K562 (cell line): ENCODE measurements around the gene TXNRD2. TPM values are rescaled to one million over a fixed set of nuclear protein-coding genes. Genes with fewer than 3 reads are reported as not detected.
A peak's percentile ranks its signal among the peaks of the same experiment; 100 is the strongest.

Source experiments
- ATF7 ChIP-seq: fragments of 450-650 bp; IDR thresholded peaks from 2 replicates; pipeline ENCODE4 v1.7.1; 2014; ENCODE audit warnings: mild to moderate bottlenecking, moderate library complexity
- WHSC1 ChIP-seq: IDR thresholded peaks from one replicate; pipeline ENCODE4 v1.6.1; 2012; ENCODE audit warnings: low read length, control low read depth, inconsistent platforms
- ZC3H4 ChIP-seq: sonication (generic); formaldehyde crosslinking; IDR thresholded peaks from 2 replicates; pipeline ENCODE4 v1.9.0; 2021; ENCODE audit warnings: missing genetic modification reagents, borderline replicate concordance
- ZNF282 ChIP-seq: sonication (generic); formaldehyde crosslinking; IDR thresholded peaks from 2 replicates; pipeline ENCODE4 v1.8.1; 2023; ENCODE audit warnings: missing genetic modification reagents
- polyA plus RNA-seq, 8 experiments: library from polyadenylated mRNA; depleted of rRNA in 4 of 8; stranded (reverse) in 5 of 8; unstranded in 3 of 8; fragments of >200 nt; fragmentation: Nextera tagmentation in 2 of 8; fragmentation: Illumina TruSeq in 1 of 8; extraction: Ambion mirVana in 2 of 8; extraction: Trizol in 1 of 8; gene quantifications; 2 replicates each; pipeline versions ENCODE4 v1.2.1 to v1.2.3, GENCODE V29; 2011 to 2014; ENCODE audit warnings: inconsistent platforms in 1 of 8, missing spikeins in 1 of 8
- total RNA-seq, 7 experiments: library from RNA; depleted of rRNA in 6 of 7; stranded (reverse); fragments of >200 nt in 6 of 7; fragmentation: Illumina TruSeq in 2 of 7; extraction: Trizol in 2 of 7; gene quantifications; 2 replicates each; pipeline versions ENCODE4 v1.2.1 to v1.2.3, GENCODE V29; 2011 to 2021; ENCODE audit warnings: low replicate concordance in 1 of 7
- TF ChIP-seq, protein P1 (sequence below): fragments of 250-450 bp; sonication (Bioruptor Pico); IDR thresholded peaks from 2 replicates; pipeline ENCODE4 v1.4.0; 2020
- TF ChIP-seq, protein P2 (sequence below), 2 experiments: fragments of 150-350 bp in 1 of 2; IDR thresholded peaks; 2 replicates each; pipeline ENCODE4 v1.6.1; 2012 to 2016; ENCODE audit warnings: low read depth in 2 of 2, low read length in 2 of 2, mild to moderate bottlenecking in 1 of 2, moderate library complexity in 1 of 2
- TF ChIP-seq, protein P3 (sequence below), 2 experiments: fragments of 450-650 bp in 1 of 2; IDR thresholded peaks; 2 replicates each; pipeline ENCODE4 v1.6.1; 2011 to 2017; ENCODE audit warnings: low read depth in 2 of 2, antibody characterized with exemption in 1 of 2, borderline replicate concordance in 1 of 2, low read length in 1 of 2, mild to moderate bottlenecking in 1 of 2, mixed read lengths in 1 of 2; ENCODE audit not compliant: control insufficient read depth in 1 of 2
- TF ChIP-seq, protein P4 (sequence below): IDR thresholded peaks from 3 replicates; pipeline ENCODE4 v1.6.1; 2011; ENCODE audit warnings: borderline replicate concordance, mild to moderate bottlenecking; ENCODE audit not compliant: insufficient read length, insufficient read depth
- TF ChIP-seq, protein P5 (sequence below): fragments of 250-450 bp; sonication (Bioruptor Pico); IDR thresholded peaks from 2 replicates; pipeline ENCODE4 v1.8.0; 2021; ENCODE audit warnings: borderline replicate concordance, mild to moderate bottlenecking, moderate library complexity; ENCODE audit not compliant: poor library complexity, severe bottlenecking

TXNRD2 gene
- total and polyA plus RNA-seq, 9 of the 15 experiments (the other 6 are each of a cell fraction or from before 2014, with no cell fraction given), result 3.3 to 80.2 (median 49.4) TPM

DNA sequence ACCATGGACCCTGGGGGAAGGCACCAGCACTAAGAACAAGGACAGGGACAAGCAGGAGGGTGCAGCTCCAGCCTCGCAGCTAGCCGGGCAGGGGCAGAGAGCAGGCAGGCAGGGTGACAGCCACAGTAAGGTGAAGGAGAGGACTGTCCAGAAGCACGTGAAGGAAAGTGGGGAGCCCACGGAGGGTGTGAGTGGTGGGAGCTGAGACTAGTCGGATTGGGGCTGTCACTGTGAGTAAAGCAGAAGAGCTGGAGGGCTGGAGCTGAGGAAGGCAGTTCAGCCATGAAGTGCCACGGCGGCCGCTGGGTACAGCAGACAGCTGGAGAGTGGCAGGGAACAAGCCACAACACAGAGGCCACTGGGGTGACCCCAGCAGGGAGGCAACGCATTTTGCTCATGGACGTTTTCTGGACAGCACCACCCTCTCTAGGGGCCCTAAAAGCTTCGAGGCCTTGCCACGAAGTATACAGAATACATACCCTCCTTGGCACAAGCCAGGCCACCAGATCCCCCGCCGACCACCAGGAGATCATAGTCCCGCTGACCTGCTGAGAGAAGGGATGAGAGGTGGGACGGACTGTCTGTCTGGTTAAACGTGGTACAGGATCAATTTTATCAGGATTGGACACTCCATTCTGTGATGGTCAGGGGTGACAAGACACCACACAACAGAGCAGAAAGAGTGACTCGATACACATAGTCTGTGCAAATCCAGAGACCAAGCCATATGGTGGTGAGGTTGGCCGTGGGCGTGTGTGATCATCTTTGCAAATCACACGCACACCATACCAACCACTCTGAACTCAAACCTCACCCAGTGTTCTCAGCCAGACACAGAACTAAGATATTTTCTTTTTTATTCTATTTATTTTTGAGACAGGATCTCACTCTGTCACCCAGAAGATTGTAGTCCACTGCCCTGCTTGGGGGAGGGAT lies 10.8 kb downstream of the TXNRD2 start (continued):
- TF ChIP-seq, protein P1, sequence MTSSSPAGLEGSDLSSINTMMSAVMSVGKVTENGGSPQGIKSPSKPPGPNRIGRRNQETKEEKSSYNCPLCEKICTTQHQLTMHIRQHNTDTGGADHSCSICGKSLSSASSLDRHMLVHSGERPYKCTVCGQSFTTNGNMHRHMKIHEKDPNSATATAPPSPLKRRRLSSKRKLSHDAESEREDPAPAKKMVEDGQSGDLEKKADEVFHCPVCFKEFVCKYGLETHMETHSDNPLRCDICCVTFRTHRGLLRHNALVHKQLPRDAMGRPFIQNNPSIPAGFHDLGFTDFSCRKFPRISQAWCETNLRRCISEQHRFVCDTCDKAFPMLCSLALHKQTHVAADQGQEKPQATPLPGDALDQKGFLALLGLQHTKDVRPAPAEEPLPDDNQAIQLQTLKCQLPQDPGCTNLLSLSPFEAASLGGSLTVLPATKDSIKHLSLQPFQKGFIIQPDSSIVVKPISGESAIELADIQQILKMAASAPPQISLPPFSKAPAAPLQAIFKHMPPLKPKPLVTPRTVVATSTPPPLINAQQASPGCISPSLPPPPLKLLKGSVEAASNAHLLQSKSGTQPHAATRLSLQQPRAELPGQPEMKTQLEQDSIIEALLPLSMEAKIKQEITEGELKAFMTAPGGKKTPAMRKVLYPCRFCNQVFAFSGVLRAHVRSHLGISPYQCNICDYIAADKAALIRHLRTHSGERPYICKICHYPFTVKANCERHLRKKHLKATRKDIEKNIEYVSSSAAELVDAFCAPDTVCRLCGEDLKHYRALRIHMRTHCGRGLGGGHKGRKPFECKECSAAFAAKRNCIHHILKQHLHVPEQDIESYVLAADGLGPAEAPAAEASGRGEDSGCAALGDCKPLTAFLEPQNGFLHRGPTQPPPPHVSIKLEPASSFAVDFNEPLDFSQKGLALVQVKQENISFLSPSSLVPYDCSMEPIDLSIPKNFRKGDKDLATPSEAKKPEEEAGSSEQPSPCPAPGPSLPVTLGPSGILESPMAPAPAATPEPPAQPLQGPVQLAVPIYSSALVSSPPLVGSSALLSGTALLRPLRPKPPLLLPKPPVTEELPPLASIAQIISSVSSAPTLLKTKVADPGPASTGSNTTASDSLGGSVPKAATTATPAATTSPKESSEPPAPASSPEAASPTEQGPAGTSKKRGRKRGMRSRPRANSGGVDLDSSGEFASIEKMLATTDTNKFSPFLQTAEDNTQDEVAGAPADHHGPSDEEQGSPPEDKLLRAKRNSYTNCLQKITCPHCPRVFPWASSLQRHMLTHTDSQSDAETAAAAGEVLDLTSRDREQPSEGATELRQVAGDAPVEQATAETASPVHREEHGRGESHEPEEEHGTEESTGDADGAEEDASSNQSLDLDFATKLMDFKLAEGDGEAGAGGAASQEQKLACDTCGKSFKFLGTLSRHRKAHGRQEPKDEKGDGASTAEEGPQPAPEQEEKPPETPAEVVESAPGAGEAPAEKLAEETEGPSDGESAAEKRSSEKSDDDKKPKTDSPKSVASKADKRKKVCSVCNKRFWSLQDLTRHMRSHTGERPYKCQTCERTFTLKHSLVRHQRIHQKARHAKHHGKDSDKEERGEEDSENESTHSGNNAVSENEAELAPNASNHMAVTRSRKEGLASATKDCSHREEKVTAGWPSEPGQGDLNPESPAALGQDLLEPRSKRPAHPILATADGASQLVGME (CRISPR knock-in tag), result no peak
- TF ChIP-seq, protein P2, sequence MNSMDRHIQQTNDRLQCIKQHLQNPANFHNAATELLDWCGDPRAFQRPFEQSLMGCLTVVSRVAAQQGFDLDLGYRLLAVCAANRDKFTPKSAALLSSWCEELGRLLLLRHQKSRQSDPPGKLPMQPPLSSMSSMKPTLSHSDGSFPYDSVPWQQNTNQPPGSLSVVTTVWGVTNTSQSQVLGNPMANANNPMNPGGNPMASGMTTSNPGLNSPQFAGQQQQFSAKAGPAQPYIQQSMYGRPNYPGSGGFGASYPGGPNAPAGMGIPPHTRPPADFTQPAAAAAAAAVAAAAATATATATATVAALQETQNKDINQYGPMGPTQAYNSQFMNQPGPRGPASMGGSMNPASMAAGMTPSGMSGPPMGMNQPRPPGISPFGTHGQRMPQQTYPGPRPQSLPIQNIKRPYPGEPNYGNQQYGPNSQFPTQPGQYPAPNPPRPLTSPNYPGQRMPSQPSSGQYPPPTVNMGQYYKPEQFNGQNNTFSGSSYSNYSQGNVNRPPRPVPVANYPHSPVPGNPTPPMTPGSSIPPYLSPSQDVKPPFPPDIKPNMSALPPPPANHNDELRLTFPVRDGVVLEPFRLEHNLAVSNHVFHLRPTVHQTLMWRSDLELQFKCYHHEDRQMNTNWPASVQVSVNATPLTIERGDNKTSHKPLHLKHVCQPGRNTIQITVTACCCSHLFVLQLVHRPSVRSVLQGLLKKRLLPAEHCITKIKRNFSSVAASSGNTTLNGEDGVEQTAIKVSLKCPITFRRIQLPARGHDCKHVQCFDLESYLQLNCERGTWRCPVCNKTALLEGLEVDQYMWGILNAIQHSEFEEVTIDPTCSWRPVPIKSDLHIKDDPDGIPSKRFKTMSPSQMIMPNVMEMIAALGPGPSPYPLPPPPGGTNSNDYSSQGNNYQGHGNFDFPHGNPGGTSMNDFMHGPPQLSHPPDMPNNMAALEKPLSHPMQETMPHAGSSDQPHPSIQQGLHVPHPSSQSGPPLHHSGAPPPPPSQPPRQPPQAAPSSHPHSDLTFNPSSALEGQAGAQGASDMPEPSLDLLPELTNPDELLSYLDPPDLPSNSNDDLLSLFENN (IDR thresholded peaks at IDR 0.05; ENCODE audit: low read depth in 2 of 2, low read length in 2 of 2), result no peak; a peak in 1 of 4 replicates
- TF ChIP-seq, protein P3, sequence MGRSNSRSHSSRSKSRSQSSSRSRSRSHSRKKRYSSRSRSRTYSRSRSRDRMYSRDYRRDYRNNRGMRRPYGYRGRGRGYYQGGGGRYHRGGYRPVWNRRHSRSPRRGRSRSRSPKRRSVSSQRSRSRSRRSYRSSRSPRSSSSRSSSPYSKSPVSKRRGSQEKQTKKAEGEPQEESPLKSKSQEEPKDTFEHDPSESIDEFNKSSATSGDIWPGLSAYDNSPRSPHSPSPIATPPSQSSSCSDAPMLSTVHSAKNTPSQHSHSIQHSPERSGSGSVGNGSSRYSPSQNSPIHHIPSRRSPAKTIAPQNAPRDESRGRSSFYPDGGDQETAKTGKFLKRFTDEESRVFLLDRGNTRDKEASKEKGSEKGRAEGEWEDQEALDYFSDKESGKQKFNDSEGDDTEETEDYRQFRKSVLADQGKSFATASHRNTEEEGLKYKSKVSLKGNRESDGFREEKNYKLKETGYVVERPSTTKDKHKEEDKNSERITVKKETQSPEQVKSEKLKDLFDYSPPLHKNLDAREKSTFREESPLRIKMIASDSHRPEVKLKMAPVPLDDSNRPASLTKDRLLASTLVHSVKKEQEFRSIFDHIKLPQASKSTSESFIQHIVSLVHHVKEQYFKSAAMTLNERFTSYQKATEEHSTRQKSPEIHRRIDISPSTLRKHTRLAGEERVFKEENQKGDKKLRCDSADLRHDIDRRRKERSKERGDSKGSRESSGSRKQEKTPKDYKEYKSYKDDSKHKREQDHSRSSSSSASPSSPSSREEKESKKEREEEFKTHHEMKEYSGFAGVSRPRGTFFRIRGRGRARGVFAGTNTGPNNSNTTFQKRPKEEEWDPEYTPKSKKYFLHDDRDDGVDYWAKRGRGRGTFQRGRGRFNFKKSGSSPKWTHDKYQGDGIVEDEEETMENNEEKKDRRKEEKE (IDR thresholded peaks at IDR 0.05; ENCODE audit: borderline replicate concordance in 1 of 2, control insufficient read depth in 1 of 2, low read depth in 2 of 2, low read length in 1 of 2), result no peak
- TF ChIP-seq WHSC1, result no peak
- TF ChIP-seq, protein P4, sequence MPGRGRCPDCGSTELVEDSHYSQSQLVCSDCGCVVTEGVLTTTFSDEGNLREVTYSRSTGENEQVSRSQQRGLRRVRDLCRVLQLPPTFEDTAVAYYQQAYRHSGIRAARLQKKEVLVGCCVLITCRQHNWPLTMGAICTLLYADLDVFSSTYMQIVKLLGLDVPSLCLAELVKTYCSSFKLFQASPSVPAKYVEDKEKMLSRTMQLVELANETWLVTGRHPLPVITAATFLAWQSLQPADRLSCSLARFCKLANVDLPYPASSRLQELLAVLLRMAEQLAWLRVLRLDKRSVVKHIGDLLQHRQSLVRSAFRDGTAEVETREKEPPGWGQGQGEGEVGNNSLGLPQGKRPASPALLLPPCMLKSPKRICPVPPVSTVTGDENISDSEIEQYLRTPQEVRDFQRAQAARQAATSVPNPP, result no peak
- peak; percentile 71; the same call in 1 of the 2 replicates for TF ChIP-seq ZNF282 (CRISPR knock-in tag)
- TF ChIP-seq, protein P5, sequence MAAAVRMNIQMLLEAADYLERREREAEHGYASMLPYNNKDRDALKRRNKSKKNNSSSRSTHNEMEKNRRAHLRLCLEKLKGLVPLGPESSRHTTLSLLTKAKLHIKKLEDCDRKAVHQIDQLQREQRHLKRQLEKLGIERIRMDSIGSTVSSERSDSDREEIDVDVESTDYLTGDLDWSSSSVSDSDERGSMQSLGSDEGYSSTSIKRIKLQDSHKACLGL, result no peak
- TF ChIP-seq ATF7, result no peak
- peak; percentile 68; the same call in 1 of the 2 replicates for TF ChIP-seq ZC3H4 (CRISPR knock-in tag)
